ENCODE results near the gene HLA-B.

The HLA-B gene

DNA sequence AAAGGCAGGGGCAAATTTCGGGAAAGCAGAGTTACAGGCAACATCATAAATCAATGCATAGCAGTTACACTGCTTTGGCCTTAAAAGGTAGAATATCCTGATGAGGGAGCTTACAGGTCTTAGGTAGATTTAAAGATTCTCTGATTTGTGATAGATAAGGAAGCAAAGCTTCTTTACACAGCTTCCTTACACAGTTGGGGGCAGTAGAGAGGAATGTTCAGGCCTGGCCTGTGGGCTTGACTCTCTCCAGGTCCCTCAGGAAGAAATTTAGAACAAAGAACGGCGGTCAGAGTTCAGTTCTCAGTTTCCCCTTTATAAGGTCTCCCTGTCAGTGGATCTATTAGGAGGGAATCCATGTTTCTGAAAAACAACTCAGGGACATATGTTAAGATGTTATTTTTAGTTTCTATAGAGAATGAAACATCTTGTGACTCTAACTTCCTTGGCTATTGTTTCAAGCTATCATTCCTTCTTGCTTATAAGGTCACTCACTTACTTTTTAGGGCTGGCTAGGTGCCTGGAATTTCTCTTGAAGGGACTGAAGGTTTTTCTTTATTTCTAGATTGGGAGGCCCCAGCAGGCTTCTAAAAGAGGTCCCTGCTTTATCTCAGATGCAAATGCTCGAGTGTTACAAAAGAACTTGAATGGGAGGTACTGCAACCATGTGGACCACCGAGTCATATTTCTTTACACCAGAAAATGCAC lies 11.8 kb downstream of the HLA-B start:
- H3K27me3 ChIP-seq (ENCODE audit: insufficient read depth, poor library complexity, severe bottlenecking), result no peaks in the 10 kb centered on the region
- H3K4me3 ChIP-seq (replicated peaks; ENCODE audit: insufficient read depth, low read length), result no peak overlapping the region
- TF ChIP-seq POLR2AphosphoS5 (IDR thresholded peaks at IDR 0.05; ENCODE audit: low read depth), result no peak
- TF ChIP-seq, protein P1, sequence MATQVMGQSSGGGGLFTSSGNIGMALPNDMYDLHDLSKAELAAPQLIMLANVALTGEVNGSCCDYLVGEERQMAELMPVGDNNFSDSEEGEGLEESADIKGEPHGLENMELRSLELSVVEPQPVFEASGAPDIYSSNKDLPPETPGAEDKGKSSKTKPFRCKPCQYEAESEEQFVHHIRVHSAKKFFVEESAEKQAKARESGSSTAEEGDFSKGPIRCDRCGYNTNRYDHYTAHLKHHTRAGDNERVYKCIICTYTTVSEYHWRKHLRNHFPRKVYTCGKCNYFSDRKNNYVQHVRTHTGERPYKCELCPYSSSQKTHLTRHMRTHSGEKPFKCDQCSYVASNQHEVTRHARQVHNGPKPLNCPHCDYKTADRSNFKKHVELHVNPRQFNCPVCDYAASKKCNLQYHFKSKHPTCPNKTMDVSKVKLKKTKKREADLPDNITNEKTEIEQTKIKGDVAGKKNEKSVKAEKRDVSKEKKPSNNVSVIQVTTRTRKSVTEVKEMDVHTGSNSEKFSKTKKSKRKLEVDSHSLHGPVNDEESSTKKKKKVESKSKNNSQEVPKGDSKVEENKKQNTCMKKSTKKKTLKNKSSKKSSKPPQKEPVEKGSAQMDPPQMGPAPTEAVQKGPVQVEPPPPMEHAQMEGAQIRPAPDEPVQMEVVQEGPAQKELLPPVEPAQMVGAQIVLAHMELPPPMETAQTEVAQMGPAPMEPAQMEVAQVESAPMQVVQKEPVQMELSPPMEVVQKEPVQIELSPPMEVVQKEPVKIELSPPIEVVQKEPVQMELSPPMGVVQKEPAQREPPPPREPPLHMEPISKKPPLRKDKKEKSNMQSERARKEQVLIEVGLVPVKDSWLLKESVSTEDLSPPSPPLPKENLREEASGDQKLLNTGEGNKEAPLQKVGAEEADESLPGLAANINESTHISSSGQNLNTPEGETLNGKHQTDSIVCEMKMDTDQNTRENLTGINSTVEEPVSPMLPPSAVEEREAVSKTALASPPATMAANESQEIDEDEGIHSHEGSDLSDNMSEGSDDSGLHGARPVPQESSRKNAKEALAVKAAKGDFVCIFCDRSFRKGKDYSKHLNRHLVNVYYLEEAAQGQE (IDR thresholded peaks at IDR 0.05; ENCODE audit: insufficient replicate concordance, low read depth), result no peak
- no peak overlapping the region for H3K27ac ChIP-seq (replicated peaks)
- no peak for DNase-seq (ENCODE audit: low read depth in 1 of 2, low spot score in 1 of 2)

DNA sequence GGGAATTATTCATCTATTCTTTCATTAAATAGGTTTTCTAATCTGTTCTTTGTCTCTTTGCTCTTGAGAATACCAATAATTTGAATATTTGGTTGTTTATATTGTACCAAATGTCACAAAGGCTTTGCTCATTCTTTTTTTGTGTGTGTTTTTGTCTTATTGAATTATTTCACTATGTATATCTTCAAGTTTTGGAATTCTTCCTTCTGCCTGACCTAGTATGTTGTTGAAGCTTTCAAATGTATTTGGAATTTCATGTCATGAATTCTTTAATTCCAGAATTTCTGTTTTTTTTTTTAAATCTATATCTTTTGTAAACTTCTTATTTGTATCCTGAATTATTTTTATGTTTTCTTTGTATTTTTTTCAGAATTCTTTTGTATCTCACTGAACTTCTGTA lies 16.8 kb downstream of the HLA-B start:
- H3K27ac ChIP-seq (replicated peaks), result no peak overlapping the region
- TF ChIP-seq SPI1 (IDR thresholded peaks at IDR 0.05; ENCODE audit: borderline replicate concordance, low read depth), result no peak
- no peak for TF ChIP-seq GABPA (IDR thresholded peaks at IDR 0.05; ENCODE audit: low read depth)
- TF ChIP-seq, protein P1 (IDR thresholded peaks at IDR 0.05; ENCODE audit: insufficient replicate concordance, low read depth), result no peak
- TF ChIP-seq, protein P2, sequence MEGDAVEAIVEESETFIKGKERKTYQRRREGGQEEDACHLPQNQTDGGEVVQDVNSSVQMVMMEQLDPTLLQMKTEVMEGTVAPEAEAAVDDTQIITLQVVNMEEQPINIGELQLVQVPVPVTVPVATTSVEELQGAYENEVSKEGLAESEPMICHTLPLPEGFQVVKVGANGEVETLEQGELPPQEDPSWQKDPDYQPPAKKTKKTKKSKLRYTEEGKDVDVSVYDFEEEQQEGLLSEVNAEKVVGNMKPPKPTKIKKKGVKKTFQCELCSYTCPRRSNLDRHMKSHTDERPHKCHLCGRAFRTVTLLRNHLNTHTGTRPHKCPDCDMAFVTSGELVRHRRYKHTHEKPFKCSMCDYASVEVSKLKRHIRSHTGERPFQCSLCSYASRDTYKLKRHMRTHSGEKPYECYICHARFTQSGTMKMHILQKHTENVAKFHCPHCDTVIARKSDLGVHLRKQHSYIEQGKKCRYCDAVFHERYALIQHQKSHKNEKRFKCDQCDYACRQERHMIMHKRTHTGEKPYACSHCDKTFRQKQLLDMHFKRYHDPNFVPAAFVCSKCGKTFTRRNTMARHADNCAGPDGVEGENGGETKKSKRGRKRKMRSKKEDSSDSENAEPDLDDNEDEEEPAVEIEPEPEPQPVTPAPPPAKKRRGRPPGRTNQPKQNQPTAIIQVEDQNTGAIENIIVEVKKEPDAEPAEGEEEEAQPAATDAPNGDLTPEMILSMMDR (IDR thresholded peaks at IDR 0.05; ENCODE audit: insufficient read depth, low read length), result no peak
- no peak for TF ChIP-seq POLR2AphosphoS5 (IDR thresholded peaks at IDR 0.05; ENCODE audit: low read depth)
- no peak overlapping the region for H3K4me3 ChIP-seq (replicated peaks; ENCODE audit: insufficient read depth, low read length)
- no peak for DNase-seq (ENCODE audit: low read depth in 1 of 2, low spot score in 1 of 2)
- H3K27me3 ChIP-seq (ENCODE audit: insufficient read depth, poor library complexity, severe bottlenecking), result no peaks in the 10 kb centered on the region

DNA sequence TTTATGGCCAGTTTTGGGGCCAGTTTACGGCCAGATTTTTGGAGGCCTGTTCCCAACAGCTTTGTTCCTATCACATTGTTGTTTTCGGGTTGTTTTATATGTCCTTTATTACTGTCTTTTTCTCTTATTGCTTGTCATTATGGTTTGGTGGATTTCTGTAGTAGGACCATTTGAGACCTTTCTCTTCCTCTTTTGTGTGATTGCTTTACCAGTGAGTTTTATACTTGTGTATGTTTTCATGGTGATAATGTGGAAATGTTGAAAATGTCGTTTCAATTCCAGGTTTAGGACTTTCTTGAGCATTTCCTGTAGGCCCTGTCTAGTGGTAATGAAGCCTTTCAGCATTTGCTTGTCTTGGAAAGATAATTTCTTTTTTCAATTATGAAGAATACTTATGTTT lies 17.8 kb downstream of the HLA-B start:
- DNase-seq (ENCODE audit: low read depth in 1 of 2, low spot score in 1 of 2), result no peak
- TF ChIP-seq, protein P1 (IDR thresholded peaks at IDR 0.05; ENCODE audit: insufficient replicate concordance, low read depth), result no peak
- TF ChIP-seq POLR2AphosphoS5 (IDR thresholded peaks at IDR 0.05; ENCODE audit: low read depth), result no peak
- TF ChIP-seq, protein P2 (IDR thresholded peaks at IDR 0.05; ENCODE audit: insufficient read depth, low read length), result no peak
- no peak for TF ChIP-seq GABPA (IDR thresholded peaks at IDR 0.05; ENCODE audit: low read depth)
- TF ChIP-seq SPI1 (IDR thresholded peaks at IDR 0.05; ENCODE audit: borderline replicate concordance, low read depth), result no peak
- Histone ChIP-seq H3K27me3 (ENCODE audit: insufficient read depth, poor library complexity, severe bottlenecking) (no peaks in the 10 kb centered on the region), H3K4me3 (replicated peaks; ENCODE audit: insufficient read depth, low read length) (no peak overlapping the region), H3K27ac (replicated peaks) (no peak overlapping the region)
